GM19240 (cell line): ENCODE data around the gene NOL4.

Experiments
- DNase-seq: peaks from one replicate; pipeline ENCODE4 v3.0.0; 2011; ENCODE audit warnings: low spot score; ENCODE audit not compliant: insufficient read length

NOL4 gene

DNA sequence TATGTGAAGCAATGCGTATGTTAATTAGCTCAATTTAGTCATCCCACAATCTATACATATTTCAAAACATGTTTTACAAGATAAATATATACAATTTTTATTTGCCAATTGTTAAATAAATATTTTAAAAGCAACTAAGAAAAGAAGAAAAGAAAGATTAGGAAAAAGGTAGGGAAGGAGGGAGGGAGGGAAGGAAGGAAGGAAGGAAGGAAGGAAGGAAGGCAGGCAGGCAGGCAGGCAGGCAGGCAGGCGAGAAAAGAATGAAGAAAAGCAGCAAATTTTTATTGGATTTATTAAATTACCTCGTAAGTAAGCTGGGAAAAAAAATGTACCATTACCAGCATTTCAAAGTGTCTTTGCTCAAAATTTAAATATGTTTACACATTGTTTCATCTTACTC, 30.5 kb downstream of the NOL4 start:
- DNase-seq: no peak

- no peak for DNase-seq
Measured at GRCh38 chr18:34189656-34190435, 34.9 kb downstream of the NOL4 start.
